Measurements from ENCODE around the gene ZBTB46. TPM values are rescaled to one million over a fixed set of nuclear protein-coding genes. Genes with fewer than 3 reads are reported as not detected.

ZBTB46 gene
- total RNA-seq, 1 donor, result 13.8 TPM

GRCh38 chr20:63702751-63703470 lies 128.2 kb downstream of the ZBTB46 start:
- DNase-seq (ENCODE audit: low read depth), result no peak
- no peak for TF ChIP-seq CTCF (IDR thresholded peaks at IDR 0.05; ENCODE audit: insufficient read depth, low read depth, low read length)

GRCh38 chr20:63702036-63702665 lies 128.9 kb downstream of the ZBTB46 start:
- TF ChIP-seq CTCF (IDR thresholded peaks at IDR 0.05; ENCODE audit: insufficient read depth, low read depth, low read length), result no peak
- H3K4me3 ChIP-seq (ENCODE audit: low read depth, low read length), result no peak overlapping the region
- no peak for DNase-seq (ENCODE audit: low read depth)

More at GRCh38 chr20:63702751-63703470, 128.2 kb downstream of the ZBTB46 start:
- H3K4me3 ChIP-seq (ENCODE audit: low read depth, low read length), result no peak overlapping the region

GRCh38 chr20:63701329-63702035 lies 129.6 kb downstream of the ZBTB46 start:
- DNase-seq (ENCODE audit: low read depth), result no peak
- no peak overlapping the region for H3K4me3 ChIP-seq (ENCODE audit: low read depth, low read length)
- no peak for TF ChIP-seq CTCF (IDR thresholded peaks at IDR 0.05; ENCODE audit: insufficient read depth, low read depth, low read length)

GRCh38 chr20:63701051-63701328 lies 130.1 kb downstream of the ZBTB46 start:
- no peak for TF ChIP-seq CTCF (IDR thresholded peaks at IDR 0.05; ENCODE audit: insufficient read depth, low read depth, low read length)
- DNase-seq (ENCODE audit: low read depth), result no peak
- H3K4me3 ChIP-seq (ENCODE audit: low read depth, low read length), result no peak overlapping the region

- H3K4me3 ChIP-seq (ENCODE audit: low read depth, low read length), result no peak overlapping the region
- no peak for DNase-seq (ENCODE audit: low read depth)
- TF ChIP-seq CTCF (IDR thresholded peaks at IDR 0.05; ENCODE audit: insufficient read depth, low read depth, low read length), result no peak
Measured at GRCh38 chr20:63700199-63701050, 130.6 kb downstream of the ZBTB46 start.

GRCh38 chr20:63699466-63700198 lies 131.4 kb downstream of the ZBTB46 start:
- no peak for TF ChIP-seq CTCF (IDR thresholded peaks at IDR 0.05; ENCODE audit: insufficient read depth, low read depth, low read length)
- H3K4me3 ChIP-seq (ENCODE audit: low read depth, low read length), result no peak overlapping the region
- no peak for DNase-seq (ENCODE audit: low read depth)
